Astrocyte of the cerebellum (primary cell): ENCODE data around the gene CNBD2.

Experiments
- DNase-seq: peaks from one replicate; pipeline ENCODE4 v3.0.0-alpha.2; 2011; ENCODE audit warnings: low read depth
- H3K4me3 ChIP-seq: 2 replicates; pipeline ENCODE4 v1.5.1; 2011; ENCODE audit warnings: mild to moderate bottlenecking, low read depth, low read length, moderate library complexity
- in situ Hi-C: cut with HindIII; loops from 2 replicates; pipeline ENCODE4 v1.10.0; 2017; ENCODE audit warnings: low sequenced_read_pairs
- TF ChIP-seq, protein P1 (sequence below): IDR thresholded peaks from 2 replicates; pipeline ENCODE4 v1.5.1; 2012; ENCODE audit warnings: low read length, low read depth, moderate library complexity, mild to moderate bottlenecking; ENCODE audit errors: missing control alignments

CNBD2 gene

DNA sequence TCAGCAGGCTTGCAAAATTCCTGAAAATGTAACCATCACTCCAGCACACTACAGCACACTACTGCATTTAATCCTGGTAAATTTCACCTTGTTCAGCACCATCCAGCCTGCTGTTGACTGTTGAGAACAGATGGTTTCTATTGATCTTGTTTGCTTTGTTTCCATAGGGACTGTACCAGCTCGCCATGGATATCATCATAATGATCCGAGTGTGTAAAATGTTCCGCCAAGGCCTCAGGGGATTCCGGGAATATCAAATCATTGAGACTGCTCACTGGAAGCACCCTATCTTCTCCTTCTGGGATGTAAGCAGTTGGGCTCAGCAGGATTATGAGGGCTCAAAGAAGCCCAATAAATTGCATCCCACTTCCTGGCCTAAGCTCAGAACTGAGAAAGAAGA is 4.1 kb downstream of the CNBD2 start:
- no peak for DNase-seq
- in situ Hi-C loops = no loop called here
- TF ChIP-seq, protein P1, sequence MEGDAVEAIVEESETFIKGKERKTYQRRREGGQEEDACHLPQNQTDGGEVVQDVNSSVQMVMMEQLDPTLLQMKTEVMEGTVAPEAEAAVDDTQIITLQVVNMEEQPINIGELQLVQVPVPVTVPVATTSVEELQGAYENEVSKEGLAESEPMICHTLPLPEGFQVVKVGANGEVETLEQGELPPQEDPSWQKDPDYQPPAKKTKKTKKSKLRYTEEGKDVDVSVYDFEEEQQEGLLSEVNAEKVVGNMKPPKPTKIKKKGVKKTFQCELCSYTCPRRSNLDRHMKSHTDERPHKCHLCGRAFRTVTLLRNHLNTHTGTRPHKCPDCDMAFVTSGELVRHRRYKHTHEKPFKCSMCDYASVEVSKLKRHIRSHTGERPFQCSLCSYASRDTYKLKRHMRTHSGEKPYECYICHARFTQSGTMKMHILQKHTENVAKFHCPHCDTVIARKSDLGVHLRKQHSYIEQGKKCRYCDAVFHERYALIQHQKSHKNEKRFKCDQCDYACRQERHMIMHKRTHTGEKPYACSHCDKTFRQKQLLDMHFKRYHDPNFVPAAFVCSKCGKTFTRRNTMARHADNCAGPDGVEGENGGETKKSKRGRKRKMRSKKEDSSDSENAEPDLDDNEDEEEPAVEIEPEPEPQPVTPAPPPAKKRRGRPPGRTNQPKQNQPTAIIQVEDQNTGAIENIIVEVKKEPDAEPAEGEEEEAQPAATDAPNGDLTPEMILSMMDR = no peak
- no peak overlapping the region for H3K4me3 ChIP-seq

DNA sequence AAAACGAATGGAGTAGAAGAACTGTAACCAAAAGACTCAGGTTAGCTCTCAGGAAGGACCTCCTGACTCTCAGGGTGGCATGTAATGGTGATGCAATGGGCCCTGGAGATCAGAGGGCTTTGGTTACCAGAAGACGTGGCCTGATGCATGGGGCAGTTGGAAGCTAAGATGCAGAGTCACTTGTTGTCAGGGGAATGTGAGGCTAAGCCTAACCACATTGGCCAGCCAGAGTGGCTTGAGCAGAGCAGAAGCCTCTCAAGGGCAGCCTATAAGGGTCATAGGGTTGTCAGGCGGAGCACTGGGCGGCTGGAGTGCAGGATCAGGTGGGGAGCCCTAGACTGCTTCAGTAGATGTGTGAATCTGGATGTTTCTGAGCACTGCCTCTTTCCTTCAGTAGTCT is 5.9 kb downstream of the CNBD2 start:
- H3K4me3 ChIP-seq = no peak overlapping the region
- TF ChIP-seq, protein P1 = no peak
- in situ Hi-C loops = no loop called here
- no peak for DNase-seq

DNA sequence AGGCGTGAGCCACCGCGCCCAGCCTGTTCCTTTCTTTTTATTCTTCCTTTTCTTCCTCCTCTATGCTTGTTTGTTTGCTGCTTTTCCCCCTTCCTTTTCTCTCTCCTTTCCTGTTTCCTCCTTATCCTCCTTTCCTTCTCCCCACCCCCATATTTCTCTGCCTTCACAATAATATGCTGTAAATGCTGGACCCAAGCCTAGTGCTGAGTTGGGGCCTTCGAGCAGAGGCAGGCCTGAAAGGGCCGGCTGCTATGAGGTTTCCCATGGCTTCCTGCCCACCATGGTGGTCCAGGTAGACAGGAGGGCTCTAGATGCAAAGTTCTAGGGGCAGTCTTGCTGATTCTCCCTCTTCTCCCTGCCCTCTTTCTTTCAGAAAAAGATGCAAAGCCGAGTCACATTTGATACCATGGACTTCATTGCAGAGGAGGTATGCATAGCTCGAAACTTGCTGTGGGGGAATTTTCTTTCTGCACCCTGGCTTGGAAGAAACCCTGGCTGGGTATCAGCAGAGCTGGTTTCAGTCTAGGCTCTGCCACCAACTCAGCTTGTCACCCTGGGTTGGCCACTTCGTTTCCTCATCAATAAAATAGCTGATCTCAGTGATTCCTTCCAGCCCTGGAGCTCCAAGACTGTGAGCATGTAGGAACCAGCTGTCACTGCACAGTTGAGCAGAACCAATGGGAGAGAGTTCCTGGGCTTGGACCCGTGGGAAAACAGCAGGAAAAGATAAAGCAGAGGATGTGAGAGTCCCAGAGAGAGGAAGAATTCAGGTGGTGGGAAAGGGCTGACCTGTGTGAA is 7.4 kb downstream of the CNBD2 start:
- DNase-seq = no peak
- no peak overlapping the region for H3K4me3 ChIP-seq
- TF ChIP-seq, protein P1 = no peak
- in situ Hi-C loops = loop anchor here (5.0 kb wide), 1 partner anchor 52 kb away; no protein-coding TSS in a partner anchor

DNA sequence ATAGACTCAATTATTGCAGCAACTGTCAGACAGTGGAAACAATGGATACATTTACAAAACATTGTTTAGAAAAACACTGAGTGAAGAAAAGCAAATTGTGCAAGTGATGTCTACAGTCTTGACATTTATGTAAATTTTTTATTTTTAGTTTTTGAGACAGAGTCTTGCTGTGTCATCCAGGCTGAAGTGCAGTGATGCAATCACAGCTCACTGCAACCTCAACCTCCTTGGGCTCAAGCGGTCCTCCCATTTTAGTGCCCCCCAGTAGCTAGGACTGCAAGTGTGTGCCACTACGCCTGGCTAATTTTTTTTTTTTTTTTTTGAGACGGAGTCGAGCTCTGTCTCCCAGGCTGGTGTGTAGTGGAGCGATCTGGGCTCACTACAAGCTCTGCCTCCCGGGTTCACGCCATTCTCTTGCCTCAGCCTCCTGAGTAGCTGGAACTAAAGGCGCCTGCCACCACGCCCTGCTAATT is 9.7 kb downstream of the CNBD2 start:
- H3K4me3 ChIP-seq = no peak overlapping the region
- DNase-seq = no peak
- TF ChIP-seq, protein P1 = no peak
- in situ Hi-C loops = loop anchor here (5.0 kb wide), 1 partner anchor 49 kb away; no protein-coding TSS in a partner anchor

DNA sequence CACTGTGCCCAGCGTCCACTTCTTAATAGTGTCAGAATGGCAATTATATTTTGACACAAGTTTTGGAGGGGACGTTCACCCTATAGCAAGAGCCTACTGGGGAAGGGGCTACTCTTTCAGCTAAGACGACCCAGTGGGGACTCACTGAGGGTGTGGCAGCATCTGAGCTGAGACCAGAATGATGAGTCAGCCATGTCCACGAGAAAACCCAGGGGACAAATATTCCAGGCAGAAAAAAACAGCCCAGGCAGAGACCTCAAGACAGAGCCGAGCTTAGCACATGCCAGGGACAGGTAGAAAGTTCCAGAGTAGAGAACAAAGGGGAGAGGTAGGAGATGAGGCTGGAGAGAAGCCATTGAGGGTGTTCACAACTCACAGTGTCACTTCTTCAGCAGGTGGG is 11.2 kb downstream of the CNBD2 start:
- DNase-seq = no peak
- TF ChIP-seq, protein P1 = no peak
- no peak overlapping the region for H3K4me3 ChIP-seq
- in situ Hi-C loops = loop anchor here (5.0 kb wide), 1 partner anchor 48 kb away; no protein-coding TSS in a partner anchor

DNA sequence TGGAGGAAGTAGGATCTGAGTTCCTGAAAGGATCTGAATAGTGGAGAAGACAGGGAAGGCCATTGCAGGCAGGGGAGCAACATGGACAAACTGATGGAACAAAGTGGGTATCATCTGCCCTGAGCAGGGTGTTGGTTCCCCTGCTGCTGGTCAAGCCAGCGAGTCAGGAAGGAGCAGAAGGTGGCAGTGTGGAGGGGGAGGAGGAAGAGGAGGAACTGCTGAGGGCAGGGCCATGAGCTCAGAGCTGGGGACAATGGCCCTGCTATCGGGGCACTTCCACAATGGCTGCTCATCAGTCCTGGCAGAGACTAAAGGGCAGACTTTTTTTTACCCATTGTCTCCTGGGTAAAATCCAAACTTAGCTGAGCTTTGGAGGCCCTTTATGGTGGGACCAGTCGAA is 13.6 kb downstream of the CNBD2 start:
- TF ChIP-seq, protein P1 = no peak
- no peak for DNase-seq
- no peak overlapping the region for H3K4me3 ChIP-seq
- in situ Hi-C loops = loop anchor here (5.0 kb wide), 1 partner anchor 100 kb away; no protein-coding TSS in a partner anchor
